CD4-positive, alpha-beta memory T cell (primary cell): ENCODE results near the gene NR4A3. TPM values are rescaled to one million over a fixed set of nuclear protein-coding genes. Genes with fewer than 3 reads are reported as not detected.
A peak's percentile ranks its signal among the peaks of the same experiment; 100 is the strongest.

Experiments used
- CTCF ChIA-PET: fragments of 350-600 bp; sonication (Branson Sonifier 250); formaldehyde crosslinking; loops from one replicate; lab custom pipeline; 2021; ENCODE audit warnings: inconsistent platforms; ENCODE audit not compliant: partially characterized antibody; lab: Charles Lee
- POLR2A ChIA-PET: fragments of 350-600 bp; sonication (Branson Sonifier 250); formaldehyde crosslinking; loops from one replicate; lab custom pipeline; 2021; ENCODE audit not compliant: partially characterized antibody; lab: Charles Lee
- DNase-seq, 5 donors: peaks; one replicate each; pipeline versions ENCODE4 v3.0.0 to v3.0.0-alpha.2; 2020 to 2022; ENCODE audit warnings: mixed read lengths in 1 of 5
- H3K27ac ChIP-seq: one replicate; pipeline ENCODE4 v1.7.0; 2013; ENCODE audit warnings: low read depth, low read length
- H3K27me3 ChIP-seq: 2 replicates; pipeline ENCODE4 v1.7.0; 2013; ENCODE audit warnings: mild to moderate bottlenecking, low read length, moderate library complexity; ENCODE audit not compliant: insufficient read depth
- H3K36me3 ChIP-seq: 2 replicates; pipeline ENCODE4 v1.7.0; 2013; ENCODE audit warnings: mild to moderate bottlenecking, low read length, moderate library complexity; ENCODE audit not compliant: insufficient read depth
- H3K4me1 ChIP-seq: 2 replicates; pipeline ENCODE4 v1.7.0; 2013; ENCODE audit warnings: mild to moderate bottlenecking, low read length, moderate library complexity; ENCODE audit not compliant: insufficient read depth
- H3K4me3 ChIP-seq, 2 donors: one replicate each; pipeline ENCODE4 v1.7.0; 2013; ENCODE audit warnings: low read length in 2 of 2, mild to moderate bottlenecking in 1 of 2
- H3K9me3 ChIP-seq, 2 donors: one replicate each; pipeline ENCODE4 v1.7.0; 2013; ENCODE audit warnings: low read length in 2 of 2, control low read depth in 1 of 2; ENCODE audit not compliant: control insufficient read depth in 1 of 2
- H3K27ac Mint-ChIP-seq, 7 donors: one replicate each; pipeline ENCODE4 v1.8.0; 2020 to 2021; ENCODE audit warnings: mixed read lengths in 7 of 7, mild to moderate bottlenecking in 6 of 7, inconsistent platforms in 3 of 7, moderate library complexity in 3 of 7
- H3K27me3 Mint-ChIP-seq, 2 donors: one replicate each; pipeline ENCODE4 v1.8.0; 2020 to 2021; ENCODE audit warnings: mixed read lengths in 2 of 2
- H3K36me3 Mint-ChIP-seq, 2 donors: one replicate each; pipeline ENCODE4 v1.8.0; 2020 to 2021; ENCODE audit warnings: mixed read lengths in 2 of 2, inconsistent platforms in 1 of 2, mild to moderate bottlenecking in 1 of 2
- H3K4me1 Mint-ChIP-seq, 4 donors: one replicate each; pipeline ENCODE4 v1.8.0; 2020 to 2021; ENCODE audit warnings: mixed read lengths in 4 of 4, mild to moderate bottlenecking in 1 of 4
- H3K4me3 Mint-ChIP-seq, 8 donors: one replicate each; pipeline ENCODE4 v1.8.0; 2020 to 2021; ENCODE audit warnings: mixed read lengths in 8 of 8, mild to moderate bottlenecking in 7 of 8, moderate library complexity in 6 of 8, inconsistent platforms in 3 of 8
- H3K9me3 Mint-ChIP-seq, 8 donors: one replicate each; pipeline ENCODE4 v1.8.0; 2020 to 2021; ENCODE audit warnings: mixed read lengths in 8 of 8, mild to moderate bottlenecking in 5 of 8, inconsistent platforms in 3 of 8, moderate library complexity in 1 of 8
- intact Hi-C: fragments of 100-400 bp; cut with micrococcal nuclease; formaldehyde crosslinking; loops from one replicate; pipeline ENCODE4 v1.15.1; 2023
- polyA plus RNA-seq, 2 donors: library from polyadenylated mRNA; unstranded; fragments of 300-500 nt; fragmentation: Illumina TruSeq; gene quantifications; one replicate each; pipeline ENCODE4 v1.2.3, GENCODE V29; 2021
- total RNA-seq, 2 experiments: library from RNA; stranded (reverse); gene quantifications; one replicate each; pipeline ENCODE4 v1.2.3, GENCODE V29; 2021

Gene NR4A3
- total and polyA plus RNA-seq, 4 experiments from 2014 or later: 0.17 to 1.4 (median 0.34) TPM

GRCh38 chr9:99868845-99869244 lies 47.2 kb downstream of the NR4A3 start:
- H3K27ac ChIP-seq: no peak overlapping the region
- CTCF ChIA-PET: no interaction called here
- POLR2A ChIA-PET: no interaction called here
- no peaks in the 10 kb centered on the region for H3K36me3 ChIP-seq
- Mint-ChIP-seq H3K4me1 (peaks cover 0 to 4% (median under 1%) of the 10 kb centered on the region in 4 donors), H3K27me3 (peaks cover 0 to 1% of the 10 kb centered on the region in 2 donors), H3K27ac (peak overlapping the region in 2 of 7 donors; percentile 5 to 43), H3K36me3 (no peaks in the 10 kb centered on the region), H3K4me3 (no peak overlapping the region), H3K9me3 (no peaks in the 10 kb centered on the region)
- H3K4me3 ChIP-seq: no peak overlapping the region
- no peaks in the 10 kb centered on the region for H3K4me1 ChIP-seq
- no peaks in the 10 kb centered on the region for H3K9me3 ChIP-seq
- intact Hi-C loops: no loop called here
- H3K27me3 ChIP-seq: no peaks in the 10 kb centered on the region
- no peak for DNase-seq

- Mint-ChIP-seq H3K27ac (no peak overlapping the region), H3K4me3 (no peak overlapping the region), H3K9me3 (no peaks in the 10 kb centered on the region), H3K4me1 (peaks cover 0 to 4% (median under 1%) of the 10 kb centered on the region in 4 donors), H3K27me3 (peaks cover 0 to 1% of the 10 kb centered on the region in 2 donors), H3K36me3 (no peaks in the 10 kb centered on the region)
- Histone ChIP-seq H3K36me3 (no peaks in the 10 kb centered on the region), H3K4me3 (no peak overlapping the region), H3K27me3 (no peaks in the 10 kb centered on the region), H3K27ac (no peak overlapping the region), H3K4me1 (no peaks in the 10 kb centered on the region), H3K9me3 (no peaks in the 10 kb centered on the region)
- intact Hi-C loops: no loop called here
- POLR2A ChIA-PET: no interaction called here
- CTCF ChIA-PET: no interaction called here
- DNase-seq: no peak
Measured at GRCh38 chr9:99870126-99870525, 48.4 kb downstream of the NR4A3 start.

- H3K4me3 Mint-ChIP-seq: no peak overlapping the region
- Histone ChIP-seq H3K4me1 (no peaks in the 10 kb centered on the region), H3K36me3 (no peaks in the 10 kb centered on the region), H3K27ac (no peak overlapping the region), H3K4me3 (no peak overlapping the region), H3K9me3 (no peaks in the 10 kb centered on the region), H3K27me3 (no peaks in the 10 kb centered on the region)
- no peak for DNase-seq
- H3K27ac Mint-ChIP-seq: no peak overlapping the region
- peaks cover 3 to 6% of the 10 kb centered on the region in 2 donors for H3K27me3 Mint-ChIP-seq
- intact Hi-C loops: no loop called here
- peaks cover 0 to 3% of the 10 kb centered on the region in 2 donors for H3K36me3 Mint-ChIP-seq
- peaks cover 0 to 3% (median 0%) of the 10 kb centered on the region in 8 donors for H3K9me3 Mint-ChIP-seq
- CTCF ChIA-PET: no interaction called here
- H3K4me1 Mint-ChIP-seq: peaks cover 0 to 2% (median 0%) of the 10 kb centered on the region in 4 donors
- POLR2A ChIA-PET: no interaction called here
Measured at GRCh38 chr9:99873531-99873930, 51.8 kb downstream of the NR4A3 start.

- no peak for DNase-seq
- H3K4me1 Mint-ChIP-seq: no peaks in the 10 kb centered on the region
- intact Hi-C loops: no loop called here
Measured at GRCh38 chr9:99873943-99874584, 52.4 kb downstream of the NR4A3 start.

GRCh38 chr9:99876190-99876589 lies 54.5 kb downstream of the NR4A3 start:
- no peak overlapping the region for H3K4me3 ChIP-seq
- H3K36me3 ChIP-seq: no peaks in the 10 kb centered on the region
- no peaks in the 10 kb centered on the region for H3K9me3 ChIP-seq
- ChIA-PET POLR2A (no interaction called here), CTCF (no interaction called here)
- Mint-ChIP-seq H3K36me3 (peaks cover 0 to 3% of the 10 kb centered on the region in 2 donors), H3K9me3 (peaks cover 0 to 4% (median 0%) of the 10 kb centered on the region in 8 donors), H3K27ac (no peak overlapping the region), H3K4me1 (no peaks in the 10 kb centered on the region), H3K4me3 (no peak overlapping the region), H3K27me3 (peaks cover 3 to 6% of the 10 kb centered on the region in 2 donors)
- no peak for DNase-seq
- no peak overlapping the region for H3K27ac ChIP-seq
- intact Hi-C loops: no loop called here
- no peaks in the 10 kb centered on the region for H3K27me3 ChIP-seq
- H3K4me1 ChIP-seq: no peaks in the 10 kb centered on the region

More at GRCh38 chr9:99873943-99874584, 52.4 kb downstream of the NR4A3 start:
- CTCF ChIA-PET: no interaction called here
- POLR2A ChIA-PET: no interaction called here
- no peaks in the 10 kb centered on the region for H3K9me3 ChIP-seq
- no peak overlapping the region for H3K27ac ChIP-seq
- H3K4me1 ChIP-seq: no peaks in the 10 kb centered on the region
- H3K36me3 ChIP-seq: no peaks in the 10 kb centered on the region
- peaks cover 0 to 3% (median 0%) of the 10 kb centered on the region in 8 donors for H3K9me3 Mint-ChIP-seq
- H3K27me3 ChIP-seq: no peaks in the 10 kb centered on the region
- H3K4me3 Mint-ChIP-seq: no peak overlapping the region
- H3K27ac Mint-ChIP-seq: no peak overlapping the region
- peaks cover 3 to 6% of the 10 kb centered on the region in 2 donors for H3K27me3 Mint-ChIP-seq
- peaks cover 0 to 3% of the 10 kb centered on the region in 2 donors for H3K36me3 Mint-ChIP-seq
- no peak overlapping the region for H3K4me3 ChIP-seq

- H3K4me1 Mint-ChIP-seq: no peaks in the 10 kb centered on the region
- no peak overlapping the region for H3K4me3 ChIP-seq
- H3K27ac ChIP-seq: no peak overlapping the region
- intact Hi-C loops: no loop called here
- H3K9me3 ChIP-seq: no peaks in the 10 kb centered on the region
- no peaks in the 10 kb centered on the region for H3K4me1 ChIP-seq
- H3K27ac Mint-ChIP-seq: no peak overlapping the region
- ChIA-PET POLR2A (no interaction called here), CTCF (interaction anchor here (0.9 kb wide), 1 partner anchor 54 kb away, joined by 4 read pairs; no protein-coding TSS in a partner anchor)
- peaks cover 0 to 3% of the 10 kb centered on the region in 2 donors for H3K36me3 Mint-ChIP-seq
- peaks cover 0 to 6% (median 0%) of the 10 kb centered on the region in 8 donors for H3K9me3 Mint-ChIP-seq
- H3K36me3 ChIP-seq: no peaks in the 10 kb centered on the region
- H3K27me3 Mint-ChIP-seq: peaks cover 3 to 4% of the 10 kb centered on the region in 2 donors
- no peaks in the 10 kb centered on the region for H3K27me3 ChIP-seq
- no peak overlapping the region for H3K4me3 Mint-ChIP-seq
- DNase-seq: no peak
Measured at GRCh38 chr9:99878651-99879050, 57.0 kb downstream of the NR4A3 start.

- Mint-ChIP-seq H3K9me3 (peaks cover 0 to 3% (median 0%) of the 10 kb centered on the region in 8 donors), H3K4me3 (no peak overlapping the region), H3K36me3 (no peaks in the 10 kb centered on the region), H3K27ac (no peak overlapping the region), H3K4me1 (no peaks in the 10 kb centered on the region), H3K27me3 (peaks cover 0 to 3% of the 10 kb centered on the region in 2 donors)
- POLR2A ChIA-PET: no interaction called here
- H3K4me3 ChIP-seq: no peak overlapping the region
- H3K4me1 ChIP-seq: no peaks in the 10 kb centered on the region
- no peaks in the 10 kb centered on the region for H3K9me3 ChIP-seq
- no peaks in the 10 kb centered on the region for H3K27me3 ChIP-seq
- DNase-seq: no peak
- CTCF ChIA-PET: interaction anchor here (1.0 to 1.3 kb wide), 2 partner anchors 24 to 76 kb away, joined by 3 read pairs; partner anchors contain the start of gene STX17
- no peaks in the 10 kb centered on the region for H3K36me3 ChIP-seq
- no peak overlapping the region for H3K27ac ChIP-seq
- intact Hi-C loops: no loop called here
Measured at GRCh38 chr9:99881769-99882168, 60.1 kb downstream of the NR4A3 start.
